Neural cell (in vitro differentiated cells): ENCODE results near the gene RPRD1A. TPM values are rescaled to one million over a fixed set of nuclear protein-coding genes. Genes with fewer than 3 reads are reported as not detected.
A peak's percentile ranks its signal among the peaks of the same experiment; 100 is the strongest.

Source experiments
- H2AFZ ChIP-seq: fragments of 200-600, 300-800 bp; sonication (generic), shearing (Covaris generic); 2 replicates; pipeline ENCODE4 v1.6.0; 2014; ENCODE audit warnings: low read depth, mild to moderate bottlenecking, antibody characterized with exemption, low read length, moderate library complexity
- H3F3A ChIP-seq: fragments of 200-600 bp; shearing (Covaris generic); 2 replicates; pipeline ENCODE4 v1.6.1; 2016; ENCODE audit warnings: mild to moderate bottlenecking, moderate library complexity, mixed read lengths, antibody characterized with exemption, low read length; ENCODE audit not compliant: insufficient read depth, poor library complexity, severe bottlenecking
- H3K27ac ChIP-seq: fragments of 200-600, 300-800 bp; sonication (generic), shearing (Covaris generic); 2 replicates; pipeline ENCODE4 v1.5.1; 2014; ENCODE audit warnings: mild to moderate bottlenecking, low read length, moderate library complexity
- H3K27me3 ChIP-seq: fragments of 300-800, 200-600 bp; sonication (generic), shearing (Covaris generic); 2 replicates; pipeline ENCODE4 v1.6.0; 2014; ENCODE audit warnings: mild to moderate bottlenecking, low read depth, low read length, moderate library complexity; ENCODE audit not compliant: insufficient read depth
- H3K36me3 ChIP-seq: fragments of 300-800, 200-600 bp; sonication (generic), shearing (Covaris generic); 2 replicates; pipeline ENCODE4 v1.5.1; 2014; ENCODE audit warnings: mild to moderate bottlenecking, antibody characterized with exemption, low read length, moderate library complexity; ENCODE audit not compliant: insufficient read depth
- H3K4me2 ChIP-seq: fragments of 300-800, 200-600 bp; sonication (generic), shearing (Covaris generic); 2 replicates; pipeline ENCODE4 v1.6.0; 2014; ENCODE audit warnings: mild to moderate bottlenecking, low read length
- H3K4me3 ChIP-seq: fragments of 300-800, 200-600 bp; sonication (generic), shearing (Covaris generic); 2 replicates; pipeline ENCODE4 v1.5.1; 2014; ENCODE audit warnings: mild to moderate bottlenecking, low read length, moderate library complexity
- H3K79me2 ChIP-seq: fragments of 200-600 bp; shearing (Covaris generic); replicated peaks from 2 replicates; pipeline ENCODE4 v1.6.0; 2014; ENCODE audit warnings: mild to moderate bottlenecking, low read length, moderate library complexity; ENCODE audit not compliant: insufficient read depth
- H3K9ac ChIP-seq: fragments of 300-800, 200-600 bp; sonication (generic), shearing (Covaris generic); 2 replicates; pipeline ENCODE4 v1.6.1; 2016; ENCODE audit warnings: mild to moderate bottlenecking, low read length, mixed read lengths
- H3K9me2 ChIP-seq: fragments of 200-600 bp; shearing (Covaris generic); 2 replicates; pipeline ENCODE4 v1.6.1; 2016; ENCODE audit warnings: mild to moderate bottlenecking, low read length, mixed read lengths; ENCODE audit not compliant: insufficient read depth
- H3K9me3 ChIP-seq: fragments of 200-600, 300-800 bp; sonication (generic), shearing (Covaris generic); 2 replicates; pipeline ENCODE4 v1.6.1; 2016; ENCODE audit warnings: mild to moderate bottlenecking, mixed run types, low read length, moderate library complexity, mixed read lengths
- H4K20me1 ChIP-seq: fragments of 200-600 bp; shearing (Covaris generic); 2 replicates; pipeline ENCODE4 v1.6.1; 2016; ENCODE audit warnings: mild to moderate bottlenecking, mixed run types; ENCODE audit not compliant: insufficient read depth
- CTCF ChIP-seq: fragments of 450-650 bp; IDR thresholded peaks from 2 replicates; pipeline ENCODE4 v1.5.1; 2014; ENCODE audit warnings: antibody characterized with exemption, mild to moderate bottlenecking, moderate library complexity; ENCODE audit not compliant: poor library complexity, severe bottlenecking
- EP300 ChIP-seq: fragments of 450-650 bp; conservative IDR thresholded peaks from 2 replicates; pipeline ENCODE4 v1.6.1; 2014; ENCODE audit warnings: antibody characterized with exemption, mild to moderate bottlenecking, moderate library complexity; ENCODE audit not compliant: poor library complexity, severe bottlenecking
- EZH2 ChIP-seq: fragments of 200-600, 300-800 bp; shearing (Covaris generic), sonication (generic); IDR thresholded peaks from 2 replicates; pipeline ENCODE4 v1.6.1; 2014; ENCODE audit warnings: antibody characterized with exemption, low read length, borderline replicate concordance, mild to moderate bottlenecking; ENCODE audit not compliant: insufficient read depth, poor library complexity, severe bottlenecking
- POLR2AphosphoS5 ChIP-seq: IDR thresholded peaks from 2 replicates; pipeline ENCODE4 v1.6.1; 2012
- RAD21 ChIP-seq: fragments of 450-650 bp; conservative IDR thresholded peaks from 2 replicates; pipeline ENCODE4 v1.6.1; 2014; ENCODE audit warnings: antibody characterized with exemption, mild to moderate bottlenecking, moderate library complexity
- REST ChIP-seq: IDR thresholded peaks from 2 replicates; pipeline ENCODE4 v1.6.1; 2012; ENCODE audit warnings: borderline replicate concordance
- SMC3 ChIP-seq: fragments of 450-650 bp; conservative IDR thresholded peaks from 2 replicates; pipeline ENCODE4 v1.6.1; 2014; ENCODE audit warnings: antibody characterized with exemption, mild to moderate bottlenecking, moderate library complexity; ENCODE audit not compliant: poor library complexity
- TAF1 ChIP-seq: IDR thresholded peaks from 2 replicates; pipeline ENCODE4 v1.6.1; 2012; ENCODE audit warnings: low read depth
- polyA plus RNA-seq: library from polyadenylated mRNA; depleted of rRNA; stranded (reverse); fragments of >200 nt; gene quantifications from 2 replicates; pipeline ENCODE4 v1.2.3, GENCODE V29; 2014

RPRD1A gene
- polyA plus RNA-seq, 1 donor from 2014 or later = 129 TPM

GRCh38 chr18:35971661-35972196 lies 95.6 kb downstream of the RPRD1A start:
- no peaks in the 10 kb centered on the region for H3K27me3 ChIP-seq
- H4K20me1 ChIP-seq = no peaks in the 10 kb centered on the region
- H3K36me3 ChIP-seq = peaks cover 8% of the 10 kb centered on the region
- peaks cover 21% of the 10 kb centered on the region for H3K79me2 ChIP-seq
- TF ChIP-seq CTCF = no peak
- TF ChIP-seq RAD21 = no peak
- no peak for TF ChIP-seq EP300
- TF ChIP-seq SMC3 = no peak
- no peak for TF ChIP-seq TAF1
- no peak for TF ChIP-seq POLR2AphosphoS5
- no peak for TF ChIP-seq REST
- TF ChIP-seq EZH2 = no peak
- H3K4me3 ChIP-seq = peak overlapping the region; percentile 78
- peak overlapping the region; percentile 95 for H2AFZ ChIP-seq
- H3K9me3 ChIP-seq = no peaks in the 10 kb centered on the region
- H3K4me2 ChIP-seq = peak overlapping the region; percentile 12
- peak overlapping the region; percentile 78 for H3K9ac ChIP-seq
- H3K27ac ChIP-seq = peak overlapping the region; percentile 93
- no peaks in the 10 kb centered on the region for H3K9me2 ChIP-seq
- H3F3A ChIP-seq = no peaks in the 10 kb centered on the region

- Histone ChIP-seq H3K4me2 (no peak overlapping the region), H3K4me3 (no peak overlapping the region), H3K9me3 (no peaks in the 10 kb centered on the region), H3K27me3 (no peaks in the 10 kb centered on the region), H3K27ac (no peak overlapping the region), H2AFZ (no peak overlapping the region), H3K9me2 (no peaks in the 10 kb centered on the region), H3F3A (no peaks in the 10 kb centered on the region), H4K20me1 (no peaks in the 10 kb centered on the region), H3K79me2 (peaks cover 15% of the 10 kb centered on the region), H3K36me3 (no peaks in the 10 kb centered on the region), H3K9ac (no peak overlapping the region)
- TF ChIP-seq EZH2 (no peak), EP300 (no peak), CTCF (no peak), REST (no peak), SMC3 (no peak), POLR2AphosphoS5 (no peak)
Measured at GRCh38 chr18:35969676-35970075, 97.7 kb downstream of the RPRD1A start.
